Measurements from ENCODE around the gene DMBX1.

DMBX1 gene

GRCh38 chr1:46489638-46490405, at the start of gene DMBX1:
TSS of gene DMBX1 (plus strand) at chr1:46489836. CDS start at chr1:46507011, 17,175 bp downstream.
- peak; percentile 28 for DNase-seq (ENCODE audit: low read depth)

- no peak for DNase-seq (ENCODE audit: low read depth)
Observed at GRCh38 chr1:46440478-46440877, 49.2 kb upstream of the DMBX1 start.

GRCh38 chr1:46442317-46443161, 47.1 kb upstream of the DMBX1 start:
- DNase-seq (ENCODE audit: low read depth), result peak; percentile 80

- DNase-seq (ENCODE audit: low read depth), result no peak
Observed at GRCh38 chr1:46444466-46444865, 45.2 kb upstream of the DMBX1 start.

GRCh38 chr1:46445773-46446256, 43.8 kb upstream of the DMBX1 start:
- DNase-seq (ENCODE audit: low read depth), result no peak

GRCh38 chr1:46446646-46447498, 42.8 kb upstream of the DMBX1 start:
- DNase-seq (ENCODE audit: low read depth), result peak; percentile 68

GRCh38 chr1:46447499-46448108, 42.0 kb upstream of the DMBX1 start:
- DNase-seq (ENCODE audit: low read depth), result no peak

GRCh38 chr1:46448109-46448911, 41.3 kb upstream of the DMBX1 start:
- DNase-seq (ENCODE audit: low read depth), result no peak

GRCh38 chr1:46449223-46450159, 40.1 kb upstream of the DMBX1 start:
- DNase-seq (ENCODE audit: low read depth), result no peak

- DNase-seq (ENCODE audit: low read depth), result no peak
Observed at GRCh38 chr1:46450160-46450517, 39.5 kb upstream of the DMBX1 start.

GRCh38 chr1:46451948-46452930, 37.4 kb upstream of the DMBX1 start:
- no peak for DNase-seq (ENCODE audit: low read depth)

- no peak for DNase-seq (ENCODE audit: low read depth)
Observed at GRCh38 chr1:46452931-46453325, 36.7 kb upstream of the DMBX1 start.

GRCh38 chr1:46453449-46453848, 36.2 kb upstream of the DMBX1 start:
- DNase-seq (ENCODE audit: low read depth), result no peak

- no peak for DNase-seq (ENCODE audit: low read depth)
Observed at GRCh38 chr1:46455951-46456350, 33.7 kb upstream of the DMBX1 start.

GRCh38 chr1:46456411-46456963, 33.1 kb upstream of the DMBX1 start:
- DNase-seq (ENCODE audit: low read depth), result peak; percentile 13

GRCh38 chr1:46457178-46457577, 32.5 kb upstream of the DMBX1 start:
- no peak for DNase-seq (ENCODE audit: low read depth)

GRCh38 chr1:46458190-46458589, 31.4 kb upstream of the DMBX1 start:
- DNase-seq (ENCODE audit: low read depth), result no peak

GRCh38 chr1:46458846-46459245, 30.8 kb upstream of the DMBX1 start:
- DNase-seq (ENCODE audit: low read depth), result no peak
